Frontal cortex (tissue), 4 donors: ENCODE data around the gene TLK1. TPM values are rescaled to one million over a fixed set of nuclear protein-coding genes. Genes with fewer than 3 reads are reported as not detected.
A peak's percentile ranks its signal among the peaks of the same experiment; 100 is the strongest.

Experiments
- DNase-seq, 2 donors: peaks; one replicate each; pipeline ENCODE4 v3.0.0; 2012; ENCODE audit warnings: low spot score in 2 of 2
- FAIRE-seq: peaks from 2 replicates; lab custom pipeline; 2012; peaks lifted over from hg19 to GRCh38; lab: Jason Lieb, UNC
- total RNA-seq: library from RNA; depleted of rRNA; stranded (reverse); fragments of >200 nt; gene quantifications from one replicate; pipeline ENCODE4 v1.2.3, GENCODE V29; 2014
- donor health status: control.
- donor health status: control.
- donor health status: control.

TLK1 gene
- total RNA-seq, 1 donor from 2014 or later: 13.5 TPM

GRCh38 chr2:170973492-170974303, 187.0 kb downstream of the TLK1 start:
- DNase-seq (peak; percentile 93 to 98), FAIRE-seq (no peak)

GRCh38 chr2:170973225-170973491, 187.5 kb downstream of the TLK1 start:
- DNase-seq: no peak
- no peak for FAIRE-seq

- DNase-seq (peak in 1 of 2 donors; percentile 28), FAIRE-seq (no peak)
Observed at GRCh38 chr2:170972296-170973224, 188.1 kb downstream of the TLK1 start.

- DNase-seq (no peak), FAIRE-seq (no peak)
Observed at GRCh38 chr2:170971071-170971470, 189.6 kb downstream of the TLK1 start.

GRCh38 chr2:170969872-170970496, 190.7 kb downstream of the TLK1 start:
- no peak for DNase-seq
- FAIRE-seq: no peak

- DNase-seq (no peak), FAIRE-seq (no peak)
Observed at GRCh38 chr2:170969030-170969429, 191.7 kb downstream of the TLK1 start.

- no peak for DNase-seq
Observed at GRCh38 chr2:170968205-170969003, 192.3 kb downstream of the TLK1 start.

GRCh38 chr2:170967553-170967952, 193.1 kb downstream of the TLK1 start:
- no peak for FAIRE-seq
- no peak for DNase-seq

More at GRCh38 chr2:170968205-170969003, 192.3 kb downstream of the TLK1 start:
- FAIRE-seq: no peak

- no peak for DNase-seq
- FAIRE-seq: no peak
Observed at GRCh38 chr2:170966648-170967396, 193.9 kb downstream of the TLK1 start.

GRCh38 chr2:170965446-170966225, 195.1 kb downstream of the TLK1 start:
- DNase-seq (no peak), FAIRE-seq (no peak)

GRCh38 chr2:170963386-170963785, 197.3 kb downstream of the TLK1 start:
- DNase-seq (no peak), FAIRE-seq (no peak)

GRCh38 chr2:170953941-170954340, 206.8 kb downstream of the TLK1 start:
- FAIRE-seq: no peak
- no peak for DNase-seq

- no peak for DNase-seq
- no peak for FAIRE-seq
Observed at GRCh38 chr2:170950221-170950761, 210.4 kb downstream of the TLK1 start.

GRCh38 chr2:170949415-170949814, 211.3 kb downstream of the TLK1 start:
- DNase-seq: no peak
- no peak for FAIRE-seq

GRCh38 chr2:170944545-170944944, 216.1 kb downstream of the TLK1 start:
- no peak for DNase-seq

GRCh38 chr2:170943596-170943995, 217.1 kb downstream of the TLK1 start:
- DNase-seq (no peak), FAIRE-seq (no peak)

More at GRCh38 chr2:170944545-170944944, 216.1 kb downstream of the TLK1 start:
- no peak for FAIRE-seq

- no peak for FAIRE-seq
- no peak for DNase-seq
Observed at GRCh38 chr2:170943041-170943440, 217.7 kb downstream of the TLK1 start.

- DNase-seq (no peak), FAIRE-seq (no peak)
Observed at GRCh38 chr2:170942615-170943014, 218.1 kb downstream of the TLK1 start.
